Suprapubic skin (tissue), 2 donors: ENCODE results near the gene PLCL2.

Experiments
- EP300 ChIP-seq: sonication (generic); formaldehyde crosslinking; IDR thresholded peaks from one replicate; pipeline ENCODE4 v1.6.1; 2017; ENCODE audit warnings: antibody characterized with exemption
- POLR2A ChIP-seq, 2 donors: fragments of 450-650 bp; IDR thresholded peaks; one replicate each; pipeline ENCODE4 v1.6.1; 2017; ENCODE audit warnings: antibody characterized with exemption in 2 of 2, mild to moderate bottlenecking in 2 of 2, moderate library complexity in 2 of 2

DNA sequence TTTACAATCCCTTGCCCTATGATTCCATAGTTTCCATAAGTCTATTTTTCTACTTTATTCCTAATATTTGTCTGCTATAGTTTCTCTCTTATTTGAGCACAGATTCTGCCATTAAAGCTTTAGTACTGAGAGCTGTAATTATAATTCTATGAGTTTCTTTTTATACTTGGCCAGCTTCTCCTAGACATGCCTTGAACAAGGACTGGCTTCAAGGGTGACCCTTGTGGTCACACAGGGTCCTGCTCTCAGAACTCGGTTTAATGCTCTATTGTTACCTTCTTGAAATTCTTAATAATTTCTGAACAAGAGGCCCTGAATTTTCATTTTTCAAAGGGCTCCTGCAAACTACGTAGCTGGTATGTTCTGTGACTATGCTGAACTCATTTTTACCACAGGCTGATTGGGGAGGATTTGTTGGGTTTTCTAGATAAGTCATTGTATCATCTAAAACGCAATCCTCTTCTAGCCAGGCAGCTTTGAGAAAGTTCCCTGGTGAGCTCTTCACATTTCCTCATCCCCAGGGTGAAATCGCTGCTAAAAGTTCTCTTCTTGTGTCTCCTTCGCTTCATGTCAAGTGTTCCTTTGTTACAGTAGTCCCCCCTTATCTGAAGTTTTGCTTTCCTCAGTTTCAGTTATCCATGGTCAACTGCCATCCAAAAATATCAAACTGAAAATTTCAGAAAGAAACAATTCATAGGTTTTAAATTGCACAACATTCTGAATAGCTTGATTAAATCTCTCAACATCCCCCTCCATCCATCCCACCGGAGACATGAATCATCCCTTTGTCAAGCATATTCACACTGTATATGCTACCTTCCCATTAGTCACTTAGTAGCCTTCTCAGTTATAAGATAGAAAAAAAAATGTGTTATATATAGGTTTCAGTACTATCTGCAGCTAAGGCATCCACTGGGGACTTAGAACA is 12.6 kb upstream of the PLCL2 start:
- TF ChIP-seq EP300 = no peak
- TF ChIP-seq POLR2A (IDR thresholded peaks at IDR 0.05) = no peak
